K562 (cell line): Measurements from ENCODE around the gene ASPDH. TPM values are rescaled to one million over a fixed set of nuclear protein-coding genes. Genes with fewer than 3 reads are reported as not detected.

Experiments used
- C11orf30 ChIP-seq: fragments of 450-650 bp; IDR thresholded peaks from 2 replicates; pipeline ENCODE4 v1.6.1; 2016; ENCODE audit warnings: low read depth, mild to moderate bottlenecking
- CEBPG ChIP-seq, 3 experiments: fragments of 200-800 bp in 1 of 3; sonication (Bioruptor generic) in 1 of 3; sonication (generic) in 1 of 3; formaldehyde crosslinking in 1 of 3; IDR thresholded peaks in 2 of 3; conservative IDR thresholded peaks in 1 of 3; 2 replicates each; pipeline versions ENCODE4 v1.6.1 to v1.8.0; 2016 to 2022; ENCODE audit warnings: missing compliant biosample characterization in 2 of 3, missing genetic modification characterization in 2 of 3, mild to moderate bottlenecking in 1 of 3, missing genetic modification reagents in 1 of 3
- CHAMP1 ChIP-seq: fragments of 450-650 bp; IDR thresholded peaks from 2 replicates; pipeline ENCODE4 v1.6.1; 2016; ENCODE audit warnings: mild to moderate bottlenecking
- E2F8 ChIP-seq: fragments of 450-650 bp; IDR thresholded peaks from 2 replicates; pipeline ENCODE4 v1.7.1; 2018; ENCODE audit warnings: mild to moderate bottlenecking, low read depth; ENCODE audit not compliant: partially characterized antibody
- ELF2 ChIP-seq: fragments of 250-450 bp; sonication (Bioruptor Pico); IDR thresholded peaks from 2 replicates; pipeline ENCODE4 v1.5.0; 2021; ENCODE audit warnings: mild to moderate bottlenecking
- KLF6 ChIP-seq: fragments of 250-450 bp; sonication (Bioruptor Pico); IDR thresholded peaks from 2 replicates; pipeline ENCODE4 v1.4.0; 2020; ENCODE audit warnings: mild to moderate bottlenecking, moderate library complexity, borderline replicate concordance
- MIER1 ChIP-seq: fragments of 450-650 bp; IDR thresholded peaks from 2 replicates; pipeline ENCODE4 v1.6.1; 2016; ENCODE audit warnings: antibody characterized with exemption, mild to moderate bottlenecking, low read depth
- NBN ChIP-seq: fragments of 450-650 bp; IDR thresholded peaks from 2 replicates; pipeline ENCODE4 v1.6.1; 2016; ENCODE audit warnings: low read depth, mild to moderate bottlenecking
- NKRF ChIP-seq: fragments of 450-650 bp; IDR thresholded peaks from 2 replicates; pipeline ENCODE4 v1.6.1; 2016; ENCODE audit warnings: borderline replicate concordance
- NUFIP1 ChIP-seq: fragments of 450-650 bp; IDR thresholded peaks from 2 replicates; pipeline ENCODE4 v1.6.1; 2018; ENCODE audit not compliant: partially characterized antibody
- SMARCA4 ChIP-seq: fragments of 450-650 bp; IDR thresholded peaks from 2 replicates; pipeline ENCODE4 v1.6.1; 2016
- TBL1XR1 ChIP-seq, 2 experiments: IDR thresholded peaks; 2 replicates each; pipeline ENCODE4 v1.6.1; 2012; ENCODE audit warnings: improper control_type of control experiment in 2 of 2, low read length in 2 of 2, mild to moderate bottlenecking in 1 of 2
- TCF7L2 ChIP-seq: fragments of 150-350 bp; IDR thresholded peaks from 2 replicates; pipeline ENCODE4 v1.6.1; 2016; ENCODE audit warnings: low read depth, mild to moderate bottlenecking, low read length, moderate library complexity
- ZNF121 ChIP-seq: sonication (generic); formaldehyde crosslinking; conservative IDR thresholded peaks from 2 replicates; pipeline ENCODE4 v1.8.0; 2022; ENCODE audit warnings: missing genetic modification reagents
- ZZZ3 ChIP-seq: fragments of 450-650 bp; IDR thresholded peaks from 2 replicates; pipeline ENCODE4 v1.6.1; 2016; ENCODE audit warnings: antibody characterized with exemption, mild to moderate bottlenecking, moderate library complexity
- polyA plus RNA-seq, 8 experiments: library from polyadenylated mRNA; depleted of rRNA in 4 of 8; stranded (reverse) in 5 of 8; unstranded in 3 of 8; fragments of >200 nt; fragmentation: Nextera tagmentation in 2 of 8; fragmentation: Illumina TruSeq in 1 of 8; extraction: Ambion mirVana in 2 of 8; extraction: Trizol in 1 of 8; gene quantifications; 2 replicates each; pipeline versions ENCODE4 v1.2.1 to v1.2.3, GENCODE V29; 2011 to 2014; ENCODE audit warnings: inconsistent platforms in 1 of 8, missing spikeins in 1 of 8
- total RNA-seq, 7 experiments: library from RNA; depleted of rRNA in 6 of 7; stranded (reverse); fragments of >200 nt in 6 of 7; fragmentation: Illumina TruSeq in 2 of 7; extraction: Trizol in 2 of 7; gene quantifications; 2 replicates each; pipeline versions ENCODE4 v1.2.1 to v1.2.3, GENCODE V29; 2011 to 2021; ENCODE audit warnings: low replicate concordance in 1 of 7
- TF ChIP-seq, protein P1 (sequence below): IDR thresholded peaks from 2 replicates; pipeline ENCODE4 v1.6.1; 2011; ENCODE audit not compliant: insufficient read length; ENCODE audit errors: extremely low read depth
- TF ChIP-seq, protein P2 (sequence below), 3 experiments: IDR thresholded peaks in 2 of 3; conservative IDR thresholded peaks in 1 of 3; 2 replicates each; pipeline ENCODE4 v1.5.1; 2011 to 2012; ENCODE audit warnings: low read length in 3 of 3, mild to moderate bottlenecking in 3 of 3, control low read depth in 2 of 3, improper control_type of control experiment in 1 of 3, inconsistent platforms in 1 of 3, low read depth in 1 of 3, mixed read lengths in 1 of 3, moderate library complexity in 1 of 3; ENCODE audit not compliant: insufficient read depth in 2 of 3

ASPDH gene
- total and polyA plus RNA-seq, 9 of the 15 experiments (the other 6 are each of a cell fraction or from before 2014, with no cell fraction given), result not detected

DNA sequence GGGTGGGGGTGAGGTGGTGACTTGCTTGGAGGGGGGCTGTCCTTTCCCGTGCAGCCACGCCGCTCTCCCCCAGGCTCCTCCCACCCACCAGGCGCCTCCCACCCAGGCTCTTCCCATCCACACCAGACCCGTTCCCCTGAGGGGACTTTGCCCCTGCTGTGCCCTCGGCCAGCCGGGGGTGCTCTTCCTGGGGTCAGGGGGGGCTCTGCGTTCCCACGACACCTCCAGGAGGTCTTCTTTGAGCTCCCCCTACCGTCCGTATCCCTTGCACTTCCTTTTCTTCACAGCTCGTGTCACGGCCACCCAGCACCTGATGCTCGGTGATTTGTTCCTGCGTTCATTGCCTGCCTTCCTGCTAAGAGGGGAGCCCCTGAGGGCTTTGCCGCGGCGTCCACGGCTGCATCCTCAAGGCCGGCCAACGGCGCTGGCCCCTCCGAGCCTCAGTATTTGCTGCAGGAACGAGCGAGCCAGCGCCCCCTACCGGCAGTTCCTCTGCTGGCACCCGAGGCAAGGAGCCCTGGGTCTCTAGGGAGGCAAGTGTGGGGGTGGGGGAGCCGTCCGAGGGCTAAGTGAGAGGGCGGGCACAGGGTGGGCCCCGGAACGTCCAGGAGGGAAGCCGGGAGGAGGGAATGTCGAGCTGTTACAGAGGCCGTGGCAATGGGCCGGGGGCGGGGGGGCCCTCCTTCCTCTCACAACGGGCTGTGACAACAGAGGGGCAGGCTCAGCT is 42.7 kb upstream of the ASPDH start (continued):
- TF ChIP-seq, protein P1, sequence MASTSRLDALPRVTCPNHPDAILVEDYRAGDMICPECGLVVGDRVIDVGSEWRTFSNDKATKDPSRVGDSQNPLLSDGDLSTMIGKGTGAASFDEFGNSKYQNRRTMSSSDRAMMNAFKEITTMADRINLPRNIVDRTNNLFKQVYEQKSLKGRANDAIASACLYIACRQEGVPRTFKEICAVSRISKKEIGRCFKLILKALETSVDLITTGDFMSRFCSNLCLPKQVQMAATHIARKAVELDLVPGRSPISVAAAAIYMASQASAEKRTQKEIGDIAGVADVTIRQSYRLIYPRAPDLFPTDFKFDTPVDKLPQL, result no peak
- TF ChIP-seq NUFIP1 (no peak), CEBPG (CRISPR knock-in tag; IDR thresholded peaks at IDR 0.05) (no peak), CEBPG (tag; conservative IDR thresholded peaks at IDR 0.05 in 1 of 2, IDR thresholded peaks at IDR 0.05 in 1 of 2) (no peak), TBL1XR1 (IDR thresholded peaks at IDR 0.05; ENCODE audit: low read length in 2 of 2) (no peak), E2F8 (peak; percentile 32), ELF2 (no peak), TCF7L2 (no peak), CHAMP1 (no peak), ZZZ3 (no peak), NKRF (0 out of 2 replicates have a peak, but pooled peaks have one; percentile 49), KLF6 (CRISPR knock-in tag) (no peak), ZNF121 (CRISPR knock-in tag) (no peak), SMARCA4 (peak; percentile 71), C11orf30 (no peak), NBN (0 out of 2 replicates have a peak, but pooled peaks have one; percentile 48), MIER1 (peak; percentile 46; the same call in 1 of the 2 replicates)
- TF ChIP-seq, protein P2, sequence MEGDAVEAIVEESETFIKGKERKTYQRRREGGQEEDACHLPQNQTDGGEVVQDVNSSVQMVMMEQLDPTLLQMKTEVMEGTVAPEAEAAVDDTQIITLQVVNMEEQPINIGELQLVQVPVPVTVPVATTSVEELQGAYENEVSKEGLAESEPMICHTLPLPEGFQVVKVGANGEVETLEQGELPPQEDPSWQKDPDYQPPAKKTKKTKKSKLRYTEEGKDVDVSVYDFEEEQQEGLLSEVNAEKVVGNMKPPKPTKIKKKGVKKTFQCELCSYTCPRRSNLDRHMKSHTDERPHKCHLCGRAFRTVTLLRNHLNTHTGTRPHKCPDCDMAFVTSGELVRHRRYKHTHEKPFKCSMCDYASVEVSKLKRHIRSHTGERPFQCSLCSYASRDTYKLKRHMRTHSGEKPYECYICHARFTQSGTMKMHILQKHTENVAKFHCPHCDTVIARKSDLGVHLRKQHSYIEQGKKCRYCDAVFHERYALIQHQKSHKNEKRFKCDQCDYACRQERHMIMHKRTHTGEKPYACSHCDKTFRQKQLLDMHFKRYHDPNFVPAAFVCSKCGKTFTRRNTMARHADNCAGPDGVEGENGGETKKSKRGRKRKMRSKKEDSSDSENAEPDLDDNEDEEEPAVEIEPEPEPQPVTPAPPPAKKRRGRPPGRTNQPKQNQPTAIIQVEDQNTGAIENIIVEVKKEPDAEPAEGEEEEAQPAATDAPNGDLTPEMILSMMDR (IDR thresholded peaks at IDR 0.05 in 2 of 3, conservative IDR thresholded peaks at IDR 0.05 in 1 of 3; ENCODE audit: insufficient read depth in 2 of 3, low read depth in 1 of 3, low read length in 3 of 3), result peak; percentile 82 to 98 (median 95)
